IPS-18c (cell line): ENCODE data around the gene LIAS.
A peak's percentile ranks its signal among the peaks of the same experiment; 100 is the strongest.
"Not testable (repeated sequence)": the region's sequence is repeated elsewhere in the genome, so short reads cannot be mapped to it uniquely, and the experiment has no call there.

Experiments used
- H3K4me3 ChIP-seq: 2 replicates; pipeline ENCODE4 v1.7.0; 2013; ENCODE audit warnings: low read depth, mild to moderate bottlenecking, low read length, moderate library complexity; ENCODE audit not compliant: insufficient read depth
- H3K9me3 ChIP-seq: one replicate; pipeline ENCODE4 v1.6.1; 2013; ENCODE audit warnings: mild to moderate bottlenecking, low read length, moderate library complexity; ENCODE audit not compliant: control insufficient read depth, insufficient read depth

LIAS gene

GRCh38 chr4:39458505-39459300, at the start of gene LIAS, which contains the start of gene RPL9:
Gene LIAS, plus strand, starts transcription at chr4:39459056. Its CDS starts 62 bp downstream, at chr4:39459118.
Gene RPL9, minus strand, starts transcription at chr4:39458922. Its CDS starts 483 bp downstream, at chr4:39458439.
- H3K9me3 ChIP-seq, result no peaks in the 10 kb centered on the region

DNA sequence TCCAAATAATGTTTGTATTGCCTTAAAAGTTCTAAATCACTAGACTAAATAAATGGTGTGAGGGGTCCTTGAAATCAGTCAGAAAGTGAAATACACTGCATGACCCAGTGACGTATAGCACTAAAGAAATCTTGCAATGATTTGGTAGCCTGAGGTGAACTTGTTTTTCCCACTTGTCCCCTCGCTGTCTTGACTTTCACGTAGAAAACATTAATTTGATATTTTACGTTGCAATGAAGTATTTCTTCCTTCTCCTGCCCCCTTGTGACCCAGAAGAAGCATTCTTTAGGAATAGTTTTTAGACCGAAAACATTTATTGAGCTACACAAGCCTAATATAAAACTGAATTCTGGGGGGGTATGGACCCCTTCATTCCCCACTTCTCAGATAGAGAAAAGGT, 48.4 kb upstream of the LIAS start:
- Histone ChIP-seq H3K9me3 (no peaks in the 10 kb centered on the region), H3K4me3 (no peak overlapping the region)

More at GRCh38 chr4:39458505-39459300, at the start of gene LIAS, which contains the start of gene RPL9:
- peak within 1 kb of the TSS; percentile 93 for H3K4me3 ChIP-seq

DNA sequence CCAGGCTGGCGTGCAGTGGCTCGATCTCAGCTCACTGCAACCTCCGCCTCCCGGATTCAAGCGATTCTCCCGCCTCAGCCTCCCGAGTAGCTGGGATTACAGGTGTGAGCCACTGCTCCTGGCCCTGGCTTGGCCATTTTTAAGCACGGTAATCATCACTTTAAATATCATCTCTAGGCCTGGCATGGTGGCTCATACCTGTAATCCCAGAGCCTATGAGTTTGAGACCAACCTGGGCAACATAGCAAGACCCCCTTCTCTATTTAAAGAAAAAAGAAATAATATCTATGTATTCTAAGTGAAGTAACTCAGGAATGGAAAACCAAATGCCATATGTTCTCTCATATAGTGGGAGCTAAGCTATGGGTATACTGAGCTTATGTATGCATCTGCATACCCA, 47.3 kb upstream of the LIAS start:
- not testable (repeated sequence) for H3K9me3 ChIP-seq, H3K4me3 ChIP-seq

DNA sequence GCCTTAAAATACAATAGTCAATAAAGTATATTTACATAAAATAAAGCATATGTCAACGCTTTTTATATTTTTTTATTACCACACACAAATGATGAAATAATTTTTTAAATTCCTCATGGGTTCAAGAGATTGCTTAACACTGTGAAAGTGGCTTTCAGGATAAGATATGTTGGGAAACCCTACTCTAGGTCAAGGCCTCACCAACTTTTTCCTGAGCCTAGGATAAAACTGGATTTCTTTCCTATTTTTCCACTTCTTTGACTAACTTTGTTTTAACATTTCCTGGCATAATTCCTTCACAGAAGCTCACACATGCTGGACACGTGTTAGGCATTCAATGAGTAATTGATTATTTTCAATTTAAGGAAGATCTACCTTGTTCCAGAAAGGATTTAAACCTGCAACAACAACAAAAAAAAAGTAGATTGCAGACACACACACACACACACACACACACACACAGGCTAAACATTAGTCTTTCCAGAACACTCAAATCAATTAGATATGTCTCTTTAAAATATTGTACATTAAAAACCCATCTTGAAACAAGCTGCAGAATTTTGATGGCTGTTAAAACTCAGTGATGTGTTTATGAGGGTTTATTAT, 43.1 kb upstream of the LIAS start:
- H3K9me3 ChIP-seq, result no peaks in the 10 kb centered on the region
- no peak overlapping the region for H3K4me3 ChIP-seq

DNA sequence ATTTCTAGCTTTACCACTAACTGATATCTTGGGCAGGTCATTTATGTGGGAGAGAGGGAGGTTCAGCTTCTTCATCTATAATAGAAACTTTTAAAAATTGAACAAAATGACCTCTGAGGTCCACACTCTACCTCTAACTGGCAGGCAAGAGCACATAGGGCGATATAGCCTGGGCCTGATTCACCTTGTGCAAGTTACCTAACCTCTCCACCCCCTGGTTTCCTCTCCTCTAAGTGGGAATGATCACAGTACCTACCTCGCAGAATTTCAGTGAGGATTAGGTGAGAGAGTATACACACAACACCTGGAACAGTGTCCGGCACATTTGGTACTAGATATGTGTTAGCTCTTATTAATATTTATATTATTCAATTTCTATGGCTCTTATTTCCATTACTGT, 36.6 kb upstream of the LIAS start:
- Histone ChIP-seq H3K9me3 (no peaks in the 10 kb centered on the region), H3K4me3 (no peak overlapping the region)

DNA sequence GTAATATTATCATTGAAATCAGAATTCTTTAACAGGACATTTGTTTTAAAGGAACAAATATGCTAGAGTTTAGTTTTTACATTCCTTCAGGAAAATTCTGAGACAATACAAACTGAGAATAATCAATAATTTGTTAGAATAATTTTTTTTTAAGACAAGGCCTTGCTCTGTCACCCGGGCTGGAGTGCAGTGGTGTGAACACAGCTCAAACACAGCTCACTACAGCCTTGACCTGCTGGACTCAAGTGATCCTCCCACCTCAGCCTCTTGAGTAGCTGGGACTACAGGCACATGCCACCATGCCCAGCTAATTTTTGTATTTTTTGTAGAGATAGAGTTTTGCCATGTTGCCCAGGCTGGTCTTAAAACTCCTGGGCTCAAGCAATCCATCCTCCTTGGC, 33.6 kb upstream of the LIAS start:
- H3K4me3 ChIP-seq, H3K9me3 ChIP-seq: not testable (repeated sequence)

GRCh38 chr4:39426728-39427127, 32.1 kb upstream of the LIAS start:
- Histone ChIP-seq H3K9me3 (no peaks in the 10 kb centered on the region), H3K4me3 (no peak overlapping the region)

- Histone ChIP-seq H3K9me3 (no peaks in the 10 kb centered on the region), H3K4me3 (no peak overlapping the region)
Measured at GRCh38 chr4:39427520-39428114, 31.2 kb upstream of the LIAS start.

- no peaks in the 10 kb centered on the region for H3K9me3 ChIP-seq
- no peak overlapping the region for H3K4me3 ChIP-seq
Measured at GRCh38 chr4:39429476-39430334, 29.2 kb upstream of the LIAS start.

DNA sequence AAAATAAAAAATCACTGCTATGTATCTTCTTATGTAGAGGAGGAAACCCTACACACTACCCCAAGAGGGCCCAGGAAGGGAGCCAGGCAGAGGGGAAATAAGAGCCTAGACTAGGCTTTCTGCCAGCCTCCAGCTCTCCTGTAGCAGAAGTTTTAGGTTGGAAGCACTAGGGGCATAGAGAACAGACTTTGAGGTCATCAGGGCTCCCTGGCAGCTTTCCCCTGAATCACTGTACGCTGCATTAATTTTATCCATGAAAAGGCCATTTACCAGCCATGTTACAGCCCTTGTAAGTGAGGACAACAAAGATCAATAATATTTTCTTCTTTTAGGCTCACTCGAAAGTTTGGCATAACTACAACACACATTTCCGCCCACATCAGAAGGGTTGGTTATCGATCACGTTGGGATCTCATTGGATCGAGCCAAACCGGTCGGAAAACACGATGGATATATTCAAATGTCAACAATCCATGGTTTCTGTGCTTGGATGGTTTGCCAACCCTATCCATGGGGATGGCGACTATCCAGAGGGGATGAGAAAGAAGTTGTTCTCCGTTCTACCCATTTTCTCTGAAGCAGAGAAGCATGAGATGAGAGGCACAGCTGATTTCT, 24.9 kb upstream of the LIAS start:
- no peaks in the 10 kb centered on the region for H3K9me3 ChIP-seq
- no peak overlapping the region for H3K4me3 ChIP-seq

- no peaks in the 10 kb centered on the region for H3K9me3 ChIP-seq
- H3K4me3 ChIP-seq, result no peak overlapping the region
Measured at GRCh38 chr4:39435659-39436563, 22.9 kb upstream of the LIAS start.

- no peaks in the 10 kb centered on the region for H3K9me3 ChIP-seq
- no peak overlapping the region for H3K4me3 ChIP-seq
Measured at GRCh38 chr4:39441593-39441992, 17.3 kb upstream of the LIAS start.

DNA sequence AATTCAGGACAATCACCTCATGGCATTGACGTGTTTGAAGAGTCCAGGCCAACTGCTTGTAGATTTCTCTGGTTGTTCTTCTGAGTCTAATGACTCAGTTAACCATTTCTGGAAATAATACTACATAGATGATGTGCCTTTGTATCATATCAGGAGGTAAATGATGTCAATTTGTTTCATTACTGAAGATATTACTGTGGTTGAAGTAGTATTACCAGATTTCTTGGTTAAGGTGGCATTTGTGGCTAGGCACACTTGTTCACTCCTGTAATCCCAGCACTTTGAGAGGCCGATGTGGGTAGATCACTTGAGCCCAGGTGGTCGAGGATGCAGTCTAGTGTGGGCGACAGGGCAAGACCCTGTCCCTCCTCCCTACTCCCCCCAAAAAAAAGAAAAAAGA, 15.9 kb upstream of the LIAS start:
- Histone ChIP-seq H3K9me3 (no peaks in the 10 kb centered on the region), H3K4me3 (no peak overlapping the region)

DNA sequence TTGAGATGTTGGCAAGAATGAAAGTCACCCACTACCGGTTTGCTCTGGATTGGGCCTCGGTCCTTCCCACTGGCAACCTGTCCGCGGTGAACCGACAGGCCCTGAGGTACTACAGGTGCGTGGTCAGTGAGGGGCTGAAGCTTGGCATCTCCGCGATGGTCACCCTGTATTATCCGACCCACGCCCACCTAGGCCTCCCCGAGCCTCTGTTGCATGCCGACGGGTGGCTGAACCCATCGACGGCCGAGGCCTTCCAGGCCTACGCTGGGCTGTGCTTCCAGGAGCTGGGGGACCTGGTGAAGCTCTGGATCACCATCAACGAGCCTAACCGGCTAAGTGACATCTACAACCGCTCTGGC, 12.4 kb upstream of the LIAS start:
- peak overlapping the region; percentile 46 for H3K4me3 ChIP-seq
- no peaks in the 10 kb centered on the region for H3K9me3 ChIP-seq

- H3K4me3 ChIP-seq, result peak overlapping the region; percentile 46
- no peaks in the 10 kb centered on the region for H3K9me3 ChIP-seq
Measured at GRCh38 chr4:39446842-39447573, 11.8 kb upstream of the LIAS start.

DNA sequence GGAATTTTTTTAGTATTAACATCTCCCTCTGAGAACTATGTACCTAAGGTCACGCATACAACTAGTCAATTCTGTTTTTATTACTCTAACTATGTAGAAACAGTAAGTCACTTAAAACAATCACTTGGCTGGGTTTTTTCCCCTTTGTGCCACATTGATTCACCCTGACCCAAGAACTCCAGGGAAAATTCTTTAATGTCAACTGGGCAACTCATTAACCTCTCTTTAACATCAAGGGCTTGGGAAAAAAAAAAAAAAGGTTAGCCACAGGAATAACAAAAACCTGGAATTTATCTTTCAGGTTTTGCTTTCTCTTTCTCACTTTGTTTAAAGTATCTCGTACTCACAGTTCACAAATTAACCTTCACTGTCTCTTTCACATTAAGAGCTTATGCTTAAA, 8.2 kb upstream of the LIAS start:
- no peak overlapping the region for H3K4me3 ChIP-seq
- no peaks in the 10 kb centered on the region for H3K9me3 ChIP-seq
